ENCODE data around the gene PCSK6.

DNA sequence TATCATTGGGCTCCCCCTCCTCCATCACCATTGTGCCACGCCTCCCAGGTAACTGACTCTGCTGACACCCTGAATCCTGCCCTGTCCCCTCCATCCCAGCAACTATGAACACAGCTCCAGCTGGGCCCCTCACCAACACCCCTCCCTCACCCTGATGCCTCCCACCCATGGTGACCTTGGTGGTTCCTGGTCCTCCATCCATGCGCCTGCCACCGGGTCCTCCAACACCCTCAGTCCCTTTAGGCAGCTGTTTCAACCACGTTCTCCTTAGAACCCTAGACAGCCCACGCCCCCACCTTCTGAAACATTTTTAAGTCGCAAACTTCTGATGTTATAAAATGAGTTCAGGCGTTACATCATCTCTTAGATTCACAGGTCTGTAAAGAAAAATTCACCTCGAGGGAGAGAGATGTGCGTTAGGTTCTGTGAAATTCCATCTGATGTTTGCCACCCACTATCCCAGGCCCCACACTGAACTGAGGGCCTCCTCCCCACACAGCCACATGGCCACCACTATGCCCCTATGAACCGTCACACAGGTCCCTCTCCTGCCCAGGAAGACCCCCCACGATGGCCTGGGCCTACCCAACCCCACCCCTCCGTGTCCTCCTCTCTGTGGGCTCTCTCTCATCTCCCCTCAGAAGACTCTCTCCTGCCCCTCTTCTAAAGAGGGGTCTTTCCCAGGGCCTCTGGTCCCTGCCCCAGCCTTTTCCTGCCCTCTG is 29.8 kb downstream of the PCSK6 start:
- TF ChIP-seq, protein P1, sequence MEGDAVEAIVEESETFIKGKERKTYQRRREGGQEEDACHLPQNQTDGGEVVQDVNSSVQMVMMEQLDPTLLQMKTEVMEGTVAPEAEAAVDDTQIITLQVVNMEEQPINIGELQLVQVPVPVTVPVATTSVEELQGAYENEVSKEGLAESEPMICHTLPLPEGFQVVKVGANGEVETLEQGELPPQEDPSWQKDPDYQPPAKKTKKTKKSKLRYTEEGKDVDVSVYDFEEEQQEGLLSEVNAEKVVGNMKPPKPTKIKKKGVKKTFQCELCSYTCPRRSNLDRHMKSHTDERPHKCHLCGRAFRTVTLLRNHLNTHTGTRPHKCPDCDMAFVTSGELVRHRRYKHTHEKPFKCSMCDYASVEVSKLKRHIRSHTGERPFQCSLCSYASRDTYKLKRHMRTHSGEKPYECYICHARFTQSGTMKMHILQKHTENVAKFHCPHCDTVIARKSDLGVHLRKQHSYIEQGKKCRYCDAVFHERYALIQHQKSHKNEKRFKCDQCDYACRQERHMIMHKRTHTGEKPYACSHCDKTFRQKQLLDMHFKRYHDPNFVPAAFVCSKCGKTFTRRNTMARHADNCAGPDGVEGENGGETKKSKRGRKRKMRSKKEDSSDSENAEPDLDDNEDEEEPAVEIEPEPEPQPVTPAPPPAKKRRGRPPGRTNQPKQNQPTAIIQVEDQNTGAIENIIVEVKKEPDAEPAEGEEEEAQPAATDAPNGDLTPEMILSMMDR (conservative IDR thresholded peaks at IDR 0.05; ENCODE audit: low read length), result no peak
- TF ChIP-seq EZH2phosphoT487 (IDR thresholded peaks at IDR 0.05; ENCODE audit: borderline replicate concordance), result no peak
